H1 (cell line): ENCODE results near the gene FCF1. TPM values are rescaled to one million over a fixed set of nuclear protein-coding genes. Genes with fewer than 3 reads are reported as not detected.

Source experiments
- CTCF ChIA-PET: fragments of 300-600 bp; sonication (Branson Sonifier 250); formaldehyde crosslinking; loops from one replicate; lab custom pipeline; 2021; ENCODE audit not compliant: partially characterized antibody; lab: Charles Lee
- POLR2A ChIA-PET: fragments of 300-600 bp; sonication (Branson Sonifier 250); formaldehyde crosslinking; loops from one replicate; lab custom pipeline; 2021; ENCODE audit warnings: inconsistent platforms; ENCODE audit not compliant: partially characterized antibody; lab: Charles Lee
- DNase-seq, 2 experiments: peaks; one replicate each; pipeline versions ENCODE4 v3.0.0 to v3.0.0-alpha.2; 2010 to 2022; ENCODE audit warnings: low spot score in 2 of 2, low read depth in 1 of 2, mixed read lengths in 1 of 2
- FAIRE-seq: peaks from 2 replicates; lab custom pipeline; 2011; peaks lifted over from hg19 to GRCh38; lab: Jason Lieb, UNC
- H2AFZ ChIP-seq: 2 replicates; pipeline ENCODE4 v1.8.1; 2012; ENCODE audit warnings: low read length, inconsistent platforms
- H2AK5ac ChIP-seq: 2 replicates; pipeline ENCODE4 v1.6.1; 2013; ENCODE audit warnings: low read depth, low read length
- H2BK120ac ChIP-seq: replicated peaks from 2 replicates; pipeline ENCODE3; 2013; ENCODE audit warnings: low read depth, low read length, inconsistent platforms
- H2BK12ac ChIP-seq: 2 replicates; pipeline ENCODE4 v1.6.1; 2013; ENCODE audit warnings: low read depth, low read length
- H2BK15ac ChIP-seq: 2 replicates; pipeline ENCODE4 v1.6.1; 2013; ENCODE audit warnings: low read length
- H2BK20ac ChIP-seq: 2 replicates; pipeline ENCODE4 v1.6.1; 2013; ENCODE audit warnings: low read length
- H2BK5ac ChIP-seq: 2 replicates; pipeline ENCODE4 v1.6.1; 2013; ENCODE audit warnings: low read depth, low read length
- H3K14ac ChIP-seq: 2 replicates; pipeline ENCODE4 v1.6.1; 2013; ENCODE audit warnings: inconsistent platforms; ENCODE audit not compliant: insufficient read length
- H3K18ac ChIP-seq: 2 replicates; pipeline ENCODE4 v1.6.1; 2013; ENCODE audit warnings: low read length; ENCODE audit errors: extremely low read depth
- H3K23ac ChIP-seq: 2 replicates; pipeline ENCODE4 v1.6.1; 2013; ENCODE audit warnings: inconsistent platforms; ENCODE audit not compliant: insufficient read length
- H3K23me2 ChIP-seq: 2 replicates; pipeline ENCODE4 v1.6.1; 2013; ENCODE audit warnings: low read depth, low read length
- H3K27ac ChIP-seq: 2 replicates; pipeline ENCODE4 v1.6.1; 2011; ENCODE audit warnings: low read depth, low read length, inconsistent platforms
- H3K27me3 ChIP-seq, 4 experiments: replicated peaks in 1 of 4; 1 replicate in 1 of 4; 2 replicates in 3 of 4; pipeline versions ENCODE4 v1.6.1 to v1.8.1; 2011 to 2013; ENCODE audit warnings: low read length in 3 of 4, mild to moderate bottlenecking in 3 of 4, inconsistent platforms in 2 of 4, mixed read lengths in 2 of 4, moderate library complexity in 1 of 4; ENCODE audit not compliant: control insufficient read depth in 3 of 4, insufficient read depth in 3 of 4; ENCODE audit errors: extremely low read depth in 1 of 4
- H3K36me3 ChIP-seq, 4 experiments: 2 replicates each; pipeline versions ENCODE4 v1.6.1 to v1.8.1; 2011 to 2013; ENCODE audit warnings: mild to moderate bottlenecking in 4 of 4, low read length in 3 of 4, moderate library complexity in 2 of 4, control low read depth in 1 of 4, inconsistent platforms in 1 of 4; ENCODE audit not compliant: insufficient read depth in 4 of 4, control insufficient read depth in 2 of 4
- H3K4ac ChIP-seq: replicated peaks from 2 replicates; pipeline ENCODE3; 2013; ENCODE audit warnings: low read length, low read depth, mixed read lengths, inconsistent platforms; ENCODE audit not compliant: insufficient read length
- H3K4me1 ChIP-seq, 4 experiments: replicated peaks in 1 of 4; 1 replicate in 1 of 4; 2 replicates in 3 of 4; pipeline versions ENCODE4 v1.6.1 to v1.8.1; 2011 to 2013; ENCODE audit warnings: low read length in 3 of 4, inconsistent platforms in 2 of 4, mixed read lengths in 1 of 4; ENCODE audit not compliant: insufficient read depth in 4 of 4, control insufficient read depth in 3 of 4
- H3K4me2 ChIP-seq, 2 experiments: 2 replicates each; pipeline versions ENCODE4 v1.6.1 to v1.8.1; 2011 to 2013; ENCODE audit warnings: low read depth in 2 of 2, low read length in 2 of 2, control low read depth in 1 of 2, inconsistent platforms in 1 of 2, mild to moderate bottlenecking in 1 of 2; ENCODE audit not compliant: insufficient read depth in 1 of 2
- H3K4me3 ChIP-seq, 4 experiments: fragments of 200-600, 300-600 bp in 1 of 4; sonication (generic), shearing (Covaris generic), sonication (Bioruptor Twin) in 1 of 4; 2 replicates each; pipeline versions ENCODE4 v1.5.1 to v1.8.1; 2011 to 2016; ENCODE audit warnings: low read length in 4 of 4, low read depth in 3 of 4, control low read depth in 2 of 4, inconsistent platforms in 2 of 4, mild to moderate bottlenecking in 2 of 4, mixed read lengths in 1 of 4, moderate library complexity in 1 of 4; ENCODE audit not compliant: insufficient read depth in 2 of 4; ENCODE audit errors: extremely low read depth in 1 of 4
- H3K56ac ChIP-seq: replicated peaks from 2 replicates; pipeline ENCODE3; 2013; ENCODE audit warnings: low read depth, mild to moderate bottlenecking, mixed read lengths, low read length, inconsistent platforms; ENCODE audit not compliant: insufficient read length
- H3K79me1 ChIP-seq: 2 replicates; pipeline ENCODE4 v1.6.1; 2013; ENCODE audit warnings: low read depth, low read length, control low read depth
- H3K79me2 ChIP-seq, 2 experiments: 2 replicates each; pipeline versions ENCODE4 v1.6.1 to v1.8.1; 2012 to 2013; ENCODE audit warnings: low read length in 2 of 2, mild to moderate bottlenecking in 2 of 2, inconsistent platforms in 1 of 2; ENCODE audit not compliant: insufficient read depth in 2 of 2, control insufficient read depth in 1 of 2
- H3K9ac ChIP-seq, 4 experiments: replicated peaks in 1 of 4; 1 replicate in 1 of 4; 2 replicates in 3 of 4; pipeline versions ENCODE4 v1.6.1 to v1.8.1; 2011 to 2013; ENCODE audit warnings: low read depth in 3 of 4, low read length in 3 of 4, control low read depth in 2 of 4, mild to moderate bottlenecking in 2 of 4, moderate library complexity in 2 of 4, inconsistent platforms in 1 of 4; ENCODE audit errors: extremely low read depth in 1 of 4
- H3K9me3 ChIP-seq, 2 experiments: 2 replicates each; pipeline versions ENCODE4 v1.6.1 to v1.8.1; 2012 to 2013; ENCODE audit warnings: mild to moderate bottlenecking in 2 of 2, moderate library complexity in 2 of 2, control low read depth in 1 of 2, inconsistent platforms in 1 of 2, low read depth in 1 of 2, low read length in 1 of 2, mixed read lengths in 1 of 2; ENCODE audit not compliant: insufficient read depth in 2 of 2
- H4K20me1 ChIP-seq, 2 experiments: replicated peaks in 1 of 2; 2 replicates each; pipeline versions ENCODE3 to v1.8.1; 2011 to 2013; ENCODE audit warnings: inconsistent platforms in 2 of 2, low read length in 2 of 2, mild to moderate bottlenecking in 1 of 2; ENCODE audit not compliant: insufficient read depth in 2 of 2, control insufficient read depth in 1 of 2
- H4K5ac ChIP-seq: 2 replicates; pipeline ENCODE4 v1.6.1; 2013; ENCODE audit warnings: low read length, low read depth, mixed read lengths, inconsistent platforms; ENCODE audit not compliant: insufficient read length
- H4K8ac ChIP-seq: 2 replicates; pipeline ENCODE4 v1.8.0; 2013; ENCODE audit warnings: mild to moderate bottlenecking, moderate library complexity, low read length, inconsistent platforms; ENCODE audit not compliant: insufficient read depth; ENCODE audit errors: extremely low read depth
- H4K91ac ChIP-seq: replicated peaks from 2 replicates; pipeline ENCODE3; 2013; ENCODE audit warnings: low read length, mixed read lengths, inconsistent platforms; ENCODE audit not compliant: insufficient read length
- BRCA1 ChIP-seq: IDR thresholded peaks from 2 replicates; pipeline ENCODE4 v1.6.1; 2012; ENCODE audit warnings: low read depth, low read length, improper control_type of control experiment
- CREB1 ChIP-seq: IDR thresholded peaks from 2 replicates; pipeline ENCODE4 v1.6.1; 2012; ENCODE audit warnings: inconsistent platforms
- KDM1A ChIP-seq: fragments of 200-600, 300-600 bp; sonication (generic); IDR thresholded peaks from 2 replicates; pipeline ENCODE4 v1.7.1; 2016; ENCODE audit warnings: mild to moderate bottlenecking, low read length, borderline replicate concordance
- POLR2AphosphoS5 ChIP-seq: IDR thresholded peaks from 2 replicates; pipeline ENCODE4 v1.6.1; 2011; ENCODE audit warnings: low read depth, low read length
- RXRA ChIP-seq: IDR thresholded peaks from 2 replicates; pipeline ENCODE4 v1.6.1; 2011; ENCODE audit warnings: low read depth, mild to moderate bottlenecking, low read length, moderate library complexity; ENCODE audit not compliant: insufficient read depth
- SP2 ChIP-seq: IDR thresholded peaks from 2 replicates; pipeline ENCODE4 v1.6.1; 2012; ENCODE audit warnings: mild to moderate bottlenecking, low read length, inconsistent platforms
- SRF ChIP-seq: IDR thresholded peaks from 2 replicates; pipeline ENCODE4 v1.6.1; 2011; ENCODE audit warnings: mild to moderate bottlenecking, low read depth, low read length, moderate library complexity
- WGBS, 2 experiments: shearing (Covaris generic) in 1 of 2; methylation state at CpG; one replicate each; pipeline versions ENCODE4 v1.1.6 to v1.1.7; 2013 to 2015; ENCODE audit warnings: low lambda C conversion rate in 2 of 2, mixed read lengths in 2 of 2, inconsistent platforms in 1 of 2, low coverage in 1 of 2, missing lambda C conversion rate in 1 of 2; ENCODE audit not compliant: insufficient replicate concordance in 2 of 2, insufficient coverage in 1 of 2, insufficient read length in 1 of 2; ENCODE audit errors: extremely low coverage in 1 of 2, missing lambda C conversion rate in 1 of 2; 5-methylcytosine and 5-hydroxymethylcytosine counted together
- polyA plus RNA-seq, 7 experiments: library from polyadenylated mRNA; depleted of rRNA in 3 of 7; stranded (reverse) in 5 of 7; unstranded in 2 of 7; fragments of >200 nt in 5 of 7; fragments of 200-250 nt in 2 of 7; gene quantifications; 1 replicate in 5 of 7; 2 replicates in 1 of 7; 4 replicates in 1 of 7; pipeline versions ENCODE4 v1.2.1 to v1.2.3, GENCODE V29; 2011 to 2013; ENCODE audit warnings: missing spikeins in 2 of 7, mixed read lengths in 2 of 7
- total RNA-seq: library from RNA; stranded (reverse); fragmentation: NEBNext Ultra II Directional; extraction: Animal tissue kit (Norgen Biotek cat#: 25700); gene quantifications from 2 replicates; pipeline ENCODE4 v1.2.1, GENCODE V29; 2021

FCF1 gene
- total and polyA plus RNA-seq, 2 of the 8 experiments (the other 6 are each of a cell fraction or from before 2014, with no cell fraction given) = 48.1 to 84.3 TPM

- H3K23ac ChIP-seq = no peak overlapping the region
- H3K36me3 ChIP-seq = peaks cover 0 to 3% (median 1%) of the 10 kb centered on the region in 4 experiments; a peak in 2 of 8 replicates
- H4K5ac ChIP-seq = no peak overlapping the region
- H2BK120ac ChIP-seq = no peak overlapping the region
- no peak overlapping the region for H2AFZ ChIP-seq
- peaks cover 5% of the 10 kb centered on the region for H3K79me1 ChIP-seq
- H3K4ac ChIP-seq = no peak overlapping the region
- no peak overlapping the region for H2BK5ac ChIP-seq
- H3K27me3 ChIP-seq = no peaks in the 10 kb centered on the region
- POLR2A ChIA-PET = no interaction called here
- no peaks in the 10 kb centered on the region for H3K4me1 ChIP-seq
- DNase-seq = no peak
- H4K20me1 ChIP-seq = peaks cover 0 to 4% of the 10 kb centered on the region in 2 experiments
- H3K23me2 ChIP-seq = no peaks in the 10 kb centered on the region
- peaks cover 8% of the 10 kb centered on the region in 2 experiments; a peak in 2 of 4 replicates for H3K9me3 ChIP-seq
- no peak overlapping the region for H3K27ac ChIP-seq
- no peak overlapping the region for H2AK5ac ChIP-seq
- H2BK15ac ChIP-seq = no peak overlapping the region
- peaks cover 0 to 58% of the 10 kb centered on the region in 2 experiments; a peak in 2 of 4 replicates for H3K79me2 ChIP-seq
- no peak overlapping the region for H3K14ac ChIP-seq
- H3K4me3 ChIP-seq = no peak overlapping the region
- no peak overlapping the region for H3K4me2 ChIP-seq
- no peak overlapping the region for H3K56ac ChIP-seq
- no peak overlapping the region for H2BK12ac ChIP-seq
- H4K91ac ChIP-seq = no peak overlapping the region
- no peak overlapping the region for H3K18ac ChIP-seq
- no peak overlapping the region for H4K8ac ChIP-seq
- TF ChIP-seq RXRA (no peak), CREB1 (no peak), SP2 (no peak), SRF (no peak), BRCA1 (no peak), KDM1A (no peak), POLR2AphosphoS5 (no peak)
- TF ChIP-seq, all 59 proteins: peak for 0
- Histone ChIP-seq H2BK20ac (no peak overlapping the region), H3K9ac (no peak overlapping the region)
- 88% methylated on average over 2 of the region's 2 CpGs; no CpG with 5 or more reads in 1 of the 2 experiments for WGBS, 2 experiments
- CTCF ChIA-PET = interaction anchor here (1.2 to 2.0 kb wide), 2 partner anchors 9 to 89 kb away, joined by 4 to 5 read pairs; no protein-coding TSS in a partner anchor
- no peak for FAIRE-seq
Measured at GRCh38 chr14:74697543-74697942, 15.4 kb upstream of the FCF1 start.
